HG03460 (cell line): ENCODE measurements around the gene DPH3.

Experiments used
- ATAC-seq: cut with Tn5 transposase; IDR thresholded peaks from one replicate; pipeline ENCODE4 v1.9.1; 2021; ENCODE audit not compliant: unreplicated experiment

DPH3 gene

GRCh38 chr3:16236856-16237393 is 27.8 kb downstream of the DPH3 start:
- ATAC-seq, result no peak

- ATAC-seq, result no peak
These were observed 28.6 kb downstream of the DPH3 start for GRCh38 chr3:16236030-16236639.

- ATAC-seq, result no peak
These were observed 30.5 kb downstream of the DPH3 start for GRCh38 chr3:16234281-16234680.

GRCh38 chr3:16233806-16234205 is 30.9 kb downstream of the DPH3 start:
- ATAC-seq, result no peak

- ATAC-seq, result no peak
These were observed 32.8 kb downstream of the DPH3 start for GRCh38 chr3:16231983-16232382.

GRCh38 chr3:16229681-16230080 is 35.1 kb downstream of the DPH3 start:
- ATAC-seq, result no peak

- ATAC-seq, result no peak
These were observed 37.2 kb downstream of the DPH3 start for GRCh38 chr3:16227566-16227965.

- no peak for ATAC-seq
These were observed 40.4 kb downstream of the DPH3 start for GRCh38 chr3:16224325-16224724.

GRCh38 chr3:16222547-16222946 is 42.2 kb downstream of the DPH3 start:
- no peak for ATAC-seq

- ATAC-seq, result no peak
These were observed 42.8 kb downstream of the DPH3 start for GRCh38 chr3:16221990-16222389.

- no peak for ATAC-seq
These were observed 45.0 kb downstream of the DPH3 start for GRCh38 chr3:16219777-16220176.

- ATAC-seq, result no peak
These were observed 48.3 kb downstream of the DPH3 start for GRCh38 chr3:16216373-16216935.

- ATAC-seq, result no peak
These were observed 50.4 kb downstream of the DPH3 start for GRCh38 chr3:16214366-16214765.

GRCh38 chr3:16211176-16211904 is 53.4 kb downstream of the DPH3 start:
- no peak for ATAC-seq
